Measurements from ENCODE around the gene CDC42BPB.

Gene CDC42BPB

DNA sequence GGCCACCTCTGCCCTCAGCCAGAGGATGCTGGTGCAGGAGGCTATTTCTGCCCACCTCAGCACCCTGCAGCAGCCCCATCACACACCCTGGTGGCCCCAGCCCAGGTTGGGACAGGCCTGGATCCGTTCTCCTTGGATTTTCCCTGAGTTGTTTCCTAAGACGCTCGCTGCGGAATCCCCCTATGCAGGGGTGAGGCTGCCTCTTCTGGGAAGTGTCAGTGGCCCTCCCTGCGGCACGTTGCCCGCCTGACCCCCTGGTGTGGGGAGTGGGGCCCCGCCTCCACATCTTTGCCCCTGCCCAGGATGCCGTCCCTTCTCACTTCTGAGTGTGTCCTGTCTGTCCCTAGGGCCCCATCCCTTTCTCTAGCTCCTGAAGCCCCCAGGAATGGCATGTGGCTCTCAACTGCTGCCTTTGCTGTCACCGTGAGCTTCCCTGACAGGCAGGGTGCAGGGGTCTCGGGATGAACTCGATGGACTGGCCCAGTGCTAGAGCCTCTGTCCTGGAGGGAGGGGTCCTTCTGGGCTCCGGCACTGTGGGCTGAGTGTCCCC is 36.6 kb upstream of the CDC42BPB start:
- no peak for DNase-seq

- no peak for DNase-seq
Observed at GRCh38 chr14:103091883-103092222, 34.5 kb upstream of the CDC42BPB start.

DNA sequence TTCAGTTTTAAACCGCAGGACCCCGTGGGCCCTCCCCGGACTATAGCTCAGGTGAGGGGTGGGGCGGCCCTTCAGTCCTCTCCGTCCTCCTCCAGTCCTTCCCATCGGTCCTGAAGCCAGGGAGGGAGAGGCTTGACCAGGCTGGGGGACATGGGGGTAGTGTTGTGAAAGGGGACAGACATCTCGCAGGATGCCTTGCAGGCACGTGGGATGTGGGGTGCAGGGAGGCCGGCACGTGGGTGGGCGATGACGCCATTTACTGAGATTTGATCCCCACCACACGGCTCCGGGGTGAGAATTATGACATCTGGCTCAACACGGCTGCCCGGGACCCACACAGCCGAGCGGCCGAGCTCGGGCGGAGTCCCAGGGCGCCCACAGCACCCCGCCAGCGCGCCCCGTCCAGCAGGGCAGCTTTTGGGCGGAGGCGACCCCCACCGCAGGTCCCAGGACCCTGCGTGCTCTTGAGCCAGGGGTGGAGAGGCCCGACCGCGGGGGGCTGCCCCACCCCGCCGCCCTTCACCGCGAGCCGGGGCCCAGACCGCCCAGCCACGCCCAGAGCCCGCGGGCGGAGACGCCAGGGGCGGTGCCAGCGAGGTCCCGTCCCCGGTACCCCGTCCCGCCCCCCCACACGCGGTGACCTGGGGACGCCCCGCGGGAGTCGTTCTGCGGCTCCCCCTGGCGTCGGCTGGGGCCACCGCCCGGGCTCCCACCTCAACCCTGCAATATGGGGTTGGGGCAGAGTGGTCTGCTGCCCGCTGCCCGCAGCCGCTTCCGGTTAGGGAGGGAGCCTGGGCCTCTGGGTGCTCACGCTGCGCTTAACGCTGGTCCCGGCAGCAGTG is 33.9 kb upstream of the CDC42BPB start:
- DNase-seq: peak; percentile 62 to 76 (median 68)

DNA sequence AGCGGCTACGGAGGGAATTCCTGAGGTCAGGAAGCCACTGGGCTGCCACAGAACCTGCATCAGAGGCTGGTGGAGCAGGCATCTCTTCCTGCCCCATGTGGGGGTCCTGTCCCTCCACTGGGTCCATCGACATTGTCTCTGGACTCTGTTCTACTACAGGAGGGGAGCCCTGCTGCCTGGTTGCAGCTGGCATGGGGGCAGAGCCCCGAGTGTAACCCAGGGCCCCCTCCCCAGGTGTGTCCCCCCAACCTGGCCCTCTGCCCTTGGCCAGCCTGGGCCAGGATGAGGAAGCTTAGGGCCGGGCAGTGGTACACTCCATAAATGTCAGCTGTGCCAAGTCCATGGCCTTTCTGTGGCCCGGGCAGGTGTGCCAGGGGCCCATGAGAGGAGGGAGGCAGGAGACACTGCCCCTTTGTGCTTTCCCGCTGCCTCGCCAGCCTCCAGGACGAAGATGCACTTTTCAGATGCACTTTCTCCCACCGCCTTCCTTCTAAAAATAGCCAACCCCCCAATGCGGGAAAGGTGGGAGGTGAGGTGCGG is 33.2 kb upstream of the CDC42BPB start:
- DNase-seq: peak in 1 of 5 experiments; percentile 20

DNA sequence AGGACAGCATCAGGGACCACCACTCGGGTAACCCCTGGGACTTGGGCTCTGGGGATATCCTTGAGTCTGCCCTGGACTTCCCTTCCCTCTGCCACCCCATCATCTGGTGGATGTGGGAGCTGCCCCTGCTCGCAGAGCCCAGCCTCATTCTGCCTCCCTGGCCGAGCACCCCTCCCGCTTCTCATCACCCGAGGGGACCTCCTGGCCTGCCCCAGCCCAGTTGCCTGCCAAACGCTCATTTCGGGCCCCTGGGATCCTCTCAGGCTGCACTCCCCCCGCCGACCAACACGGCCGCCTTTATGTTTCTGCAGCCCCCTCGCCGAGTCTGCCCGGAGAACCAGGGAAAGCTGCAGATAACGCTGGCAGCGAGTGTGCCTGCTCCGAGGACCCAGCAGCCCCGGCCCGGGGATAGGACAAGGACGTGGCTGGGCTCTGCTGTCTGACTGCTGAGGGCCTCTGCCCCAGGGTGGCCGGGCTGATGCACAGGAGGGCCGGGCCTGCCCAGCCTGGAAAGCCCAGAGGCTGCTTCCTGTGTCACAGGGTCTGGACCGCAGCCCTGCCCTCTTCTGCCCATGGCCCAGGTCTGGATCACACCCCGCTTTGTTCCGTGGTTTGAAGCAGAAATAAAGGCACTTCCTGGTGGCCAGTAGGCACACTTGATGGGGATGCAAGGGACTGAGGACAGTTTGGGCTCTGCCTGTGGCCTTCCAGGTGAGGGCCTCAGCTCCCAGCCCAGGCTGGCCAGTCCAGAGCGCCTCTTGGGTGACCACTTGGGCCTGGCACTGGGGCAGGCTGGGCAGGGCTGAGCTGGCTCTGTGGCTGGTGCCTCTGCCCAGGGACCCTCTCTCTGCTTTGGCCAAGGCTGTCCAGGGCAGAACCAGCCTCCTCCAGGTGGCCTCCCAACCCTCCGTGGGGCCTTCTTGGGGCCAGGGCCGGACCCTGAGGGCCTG is 32.3 kb upstream of the CDC42BPB start:
- DNase-seq: no peak

- no peak for DNase-seq
Observed at GRCh38 chr14:103088921-103089320, 31.6 kb upstream of the CDC42BPB start.

DNA sequence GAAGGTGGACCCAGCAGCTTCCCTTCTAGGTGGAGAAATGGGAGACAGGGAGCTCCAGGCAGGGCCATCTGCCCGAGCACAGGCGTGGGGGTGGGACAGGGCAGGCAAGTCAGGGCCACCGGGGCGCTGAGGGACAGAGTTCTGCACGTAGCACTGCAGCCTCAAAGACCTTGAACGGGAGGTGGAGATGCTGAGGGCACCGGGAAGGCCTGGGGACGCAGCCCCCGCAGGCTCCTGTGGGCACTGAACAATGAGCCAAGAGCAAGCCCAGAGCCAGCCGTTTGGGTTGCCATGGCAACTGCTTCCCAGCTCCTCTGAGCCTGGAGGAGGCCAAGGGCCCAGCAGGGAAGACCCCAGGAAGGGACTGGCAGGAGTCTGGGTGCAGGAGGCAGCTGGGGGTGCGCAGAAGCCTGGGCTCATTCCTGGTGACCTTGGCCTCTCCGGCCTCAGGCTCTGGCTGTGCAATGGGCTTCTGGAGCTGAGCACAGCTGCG is 30.0 kb upstream of the CDC42BPB start:
- DNase-seq: no peak

- peak in 1 of 5 experiments; percentile 5 for DNase-seq
Observed at GRCh38 chr14:103086771-103087342, 29.5 kb upstream of the CDC42BPB start.

DNA sequence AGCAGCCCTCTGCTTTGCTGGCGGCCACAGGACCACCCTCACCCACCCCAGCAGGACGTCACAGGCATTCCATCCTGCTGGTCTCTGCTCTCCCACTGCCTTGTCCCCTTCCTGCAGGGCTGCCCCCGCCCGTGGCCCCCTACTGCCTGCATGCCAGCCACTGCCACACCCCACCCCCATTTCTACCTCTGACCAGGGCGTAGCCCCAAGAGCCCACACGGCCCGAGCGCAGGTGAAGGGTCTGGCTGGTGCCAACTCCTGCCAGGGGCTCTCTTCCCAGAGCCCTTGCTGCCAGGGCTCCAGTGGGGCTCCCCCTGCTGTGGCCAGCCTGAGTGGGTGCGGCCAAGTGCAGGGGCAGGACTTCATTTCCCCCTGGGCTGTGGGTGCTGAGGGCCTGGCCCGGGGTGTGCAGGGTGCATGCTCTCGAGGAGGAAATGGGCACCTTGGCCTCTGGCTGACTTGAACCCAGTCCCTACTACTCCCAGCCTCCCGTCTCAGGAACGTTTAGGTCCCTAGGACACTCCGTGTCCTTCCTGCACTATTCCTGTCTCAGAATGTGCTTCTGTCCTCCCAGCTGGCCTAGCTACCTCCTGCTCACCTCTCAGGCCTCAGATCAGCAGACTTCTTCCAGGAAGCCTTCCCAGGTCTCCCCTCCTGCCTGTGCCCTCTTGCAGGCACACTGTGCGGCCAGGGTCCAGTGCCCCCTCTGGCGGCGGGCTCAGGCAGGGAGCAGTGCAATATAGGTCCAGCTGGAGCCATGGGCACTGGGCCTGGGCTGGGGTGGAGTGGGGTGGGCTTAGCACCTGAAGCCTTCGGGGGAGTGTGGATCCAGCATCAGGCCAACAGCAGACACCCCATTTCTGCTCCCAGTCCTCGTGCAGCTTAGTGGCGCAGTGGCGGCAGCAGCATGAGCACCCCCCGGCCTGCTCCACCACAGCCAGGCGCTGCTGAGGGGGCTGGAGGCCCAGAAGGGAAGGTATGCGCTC is 28.1 kb upstream of the CDC42BPB start:
- no peak for DNase-seq

- no peak for DNase-seq
Observed at GRCh38 chr14:103084021-103084919, 26.9 kb upstream of the CDC42BPB start, which contains the start of gene LBHD2. Gene LBHD2, plus strand, starts transcription at chr14:103084210. Its CDS starts 1,803 bp downstream, at chr14:103086013.

- no peak for DNase-seq
Observed at GRCh38 chr14:103081951-103082350, 24.6 kb upstream of the CDC42BPB start.

- peak in 1 of 5 experiments; percentile 19 for DNase-seq
Observed at GRCh38 chr14:103078860-103079587, 21.7 kb upstream of the CDC42BPB start.

- DNase-seq: peak; percentile 51 to 83 (median 61)
Observed at GRCh38 chr14:103078420-103078749, 21.0 kb upstream of the CDC42BPB start.

- peak in 1 of 5 experiments; percentile 27 for DNase-seq
Observed at GRCh38 chr14:103074729-103075367, 17.5 kb upstream of the CDC42BPB start.

- no peak for DNase-seq
Observed at GRCh38 chr14:103073876-103074728, 16.8 kb upstream of the CDC42BPB start.

- no peak for DNase-seq
Observed at GRCh38 chr14:103073367-103073875, 16.1 kb upstream of the CDC42BPB start.

GRCh38 chr14:103072595-103073366 is 15.4 kb upstream of the CDC42BPB start:
- DNase-seq: no peak

Measured in T-helper 2 cell (primary cell).